Measurements from ENCODE around the gene MPHOSPH9. TPM values are rescaled to one million over a fixed set of nuclear protein-coding genes. Genes with fewer than 3 reads are reported as not detected.

MPHOSPH9 gene
- total and polyA plus RNA-seq, 7 donors: 4.2 to 47.6 (median 17.4) TPM

DNA sequence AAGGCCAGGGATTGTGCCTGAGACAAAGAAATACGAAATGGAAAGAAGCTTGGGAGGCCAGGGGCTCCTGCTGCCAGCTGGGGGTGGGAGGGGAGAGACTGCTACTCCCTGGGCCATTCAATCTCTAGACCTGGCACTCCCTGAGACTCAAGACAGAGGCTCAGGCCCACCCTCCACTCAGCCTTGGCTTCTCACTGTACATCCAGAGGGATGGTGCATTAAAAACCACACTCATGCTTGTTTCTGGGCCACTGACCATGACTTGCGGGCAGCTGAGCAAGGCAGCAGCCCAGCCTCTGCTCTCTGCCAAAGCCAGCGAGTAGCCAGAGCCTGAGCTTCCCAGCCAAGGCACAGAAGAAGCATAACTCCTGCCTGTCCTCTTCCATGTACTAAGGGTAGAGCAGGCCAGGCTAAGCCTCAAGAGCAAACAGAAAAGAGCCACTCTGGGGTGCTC lies 123.6 kb downstream of the MPHOSPH9 start:
- peak overlapping the region in 2 of 4 donors; percentile 17 to 30 for H3K27ac ChIP-seq
- H3K36me3 ChIP-seq: peaks cover 0 to 17% (median 0%) of the 10 kb centered on the region in 4 donors
- DNase-seq: no peak
- intact Hi-C loops (cut with DNase I): no loop called here
- H3K9me3 ChIP-seq: no peaks in the 10 kb centered on the region
- 88 to 95% methylated on average over 3 of the region's 3 CpGs for WGBS, 2 donors
- no peak overlapping the region for H3K4me3 ChIP-seq
- peaks cover 0 to 66% (median 57%) of the 10 kb centered on the region in 4 donors for H3K4me1 ChIP-seq
- TF ChIP-seq POLR2AphosphoS5 (IDR thresholded peaks at IDR 0.05) (no peak), POLR2A (IDR thresholded peaks at IDR 0.05) (no peak), EP300 (IDR thresholded peaks at IDR 0.05) (no peak)
- TF ChIP-seq, protein P1, sequence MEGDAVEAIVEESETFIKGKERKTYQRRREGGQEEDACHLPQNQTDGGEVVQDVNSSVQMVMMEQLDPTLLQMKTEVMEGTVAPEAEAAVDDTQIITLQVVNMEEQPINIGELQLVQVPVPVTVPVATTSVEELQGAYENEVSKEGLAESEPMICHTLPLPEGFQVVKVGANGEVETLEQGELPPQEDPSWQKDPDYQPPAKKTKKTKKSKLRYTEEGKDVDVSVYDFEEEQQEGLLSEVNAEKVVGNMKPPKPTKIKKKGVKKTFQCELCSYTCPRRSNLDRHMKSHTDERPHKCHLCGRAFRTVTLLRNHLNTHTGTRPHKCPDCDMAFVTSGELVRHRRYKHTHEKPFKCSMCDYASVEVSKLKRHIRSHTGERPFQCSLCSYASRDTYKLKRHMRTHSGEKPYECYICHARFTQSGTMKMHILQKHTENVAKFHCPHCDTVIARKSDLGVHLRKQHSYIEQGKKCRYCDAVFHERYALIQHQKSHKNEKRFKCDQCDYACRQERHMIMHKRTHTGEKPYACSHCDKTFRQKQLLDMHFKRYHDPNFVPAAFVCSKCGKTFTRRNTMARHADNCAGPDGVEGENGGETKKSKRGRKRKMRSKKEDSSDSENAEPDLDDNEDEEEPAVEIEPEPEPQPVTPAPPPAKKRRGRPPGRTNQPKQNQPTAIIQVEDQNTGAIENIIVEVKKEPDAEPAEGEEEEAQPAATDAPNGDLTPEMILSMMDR (IDR thresholded peaks at IDR 0.05): no peak
- H3K27me3 ChIP-seq: no peaks in the 10 kb centered on the region

DNA sequence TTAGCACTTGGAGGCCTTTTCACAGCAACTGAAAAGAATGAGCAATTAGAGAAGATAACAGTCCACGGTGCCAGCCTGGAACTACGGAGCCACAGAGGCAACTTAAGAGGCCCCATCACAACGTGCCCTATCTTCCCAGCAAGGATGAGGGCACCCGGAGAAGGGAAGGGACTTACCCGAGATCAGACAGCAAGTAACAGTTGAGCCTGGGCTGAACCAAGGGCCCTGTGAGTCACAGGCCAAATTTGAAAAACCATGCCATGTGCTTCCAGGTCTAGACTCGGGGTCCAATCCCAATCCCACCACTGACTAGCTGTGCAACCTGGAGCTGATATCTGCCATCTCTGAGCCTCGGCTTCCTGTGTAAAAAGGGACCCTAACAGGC lies 124.3 kb downstream of the MPHOSPH9 start:
- WGBS, 2 donors: 91 to 93% methylated on average over 7 of the region's 7 CpGs
- no peaks in the 10 kb centered on the region for H3K9me3 ChIP-seq
- intact Hi-C loops (cut with DNase I): no loop called here
- peaks cover 0 to 60% (median 51%) of the 10 kb centered on the region in 4 donors for H3K4me1 ChIP-seq
- DNase-seq: no peak
- H3K27me3 ChIP-seq: no peaks in the 10 kb centered on the region
- peak overlapping the region in 1 of 4 donors; percentile 30 for H3K27ac ChIP-seq
- no peak overlapping the region for H3K4me3 ChIP-seq
- TF ChIP-seq EP300 (IDR thresholded peaks at IDR 0.05): no peak
- no peak for TF ChIP-seq POLR2A (IDR thresholded peaks at IDR 0.05)
- TF ChIP-seq POLR2AphosphoS5 (IDR thresholded peaks at IDR 0.05): no peak
- TF ChIP-seq, protein P1 (IDR thresholded peaks at IDR 0.05): no peak
- peaks cover 0 to 17% (median 0%) of the 10 kb centered on the region in 4 donors for H3K36me3 ChIP-seq

DNA sequence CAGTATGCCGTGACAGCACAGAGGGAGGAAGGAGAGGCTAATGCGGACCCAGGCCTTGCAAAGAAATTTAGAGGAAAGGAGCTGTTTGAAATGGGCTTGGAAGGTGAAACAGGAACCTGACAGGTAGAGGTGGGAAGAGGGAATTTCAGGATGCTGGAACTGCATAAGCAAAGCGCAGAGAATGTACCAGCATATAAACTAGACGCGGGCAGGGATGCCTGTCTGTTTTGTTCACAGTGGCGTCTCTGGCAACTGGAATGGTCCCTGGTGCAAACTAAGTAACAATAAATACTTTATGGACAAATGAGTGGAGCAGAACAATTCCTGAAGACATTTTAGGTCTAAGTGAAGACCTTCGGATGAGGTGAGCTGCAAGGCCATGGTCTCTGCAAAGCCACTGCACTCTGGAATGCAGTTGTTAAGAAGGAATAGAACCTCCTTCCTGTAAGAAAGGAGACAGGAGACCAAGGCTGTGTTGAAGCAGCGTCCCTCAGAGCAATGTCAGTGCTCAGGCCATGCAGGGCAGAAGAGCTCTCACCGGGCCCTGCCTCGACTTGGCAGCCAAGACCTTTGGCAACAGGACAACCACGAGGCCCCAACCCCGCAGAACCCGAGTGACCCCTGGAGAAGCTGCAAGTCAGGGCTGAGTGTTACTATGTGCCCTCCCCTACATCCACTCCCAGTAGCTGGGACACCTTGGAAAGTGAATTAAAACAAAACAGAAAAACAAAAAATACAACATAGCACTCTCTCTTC lies 124.8 kb downstream of the MPHOSPH9 start:
- intact Hi-C loops (cut with DNase I): no loop called here
- TF ChIP-seq EP300 (IDR thresholded peaks at IDR 0.05) (no peak), POLR2AphosphoS5 (IDR thresholded peaks at IDR 0.05) (no peak), POLR2A (IDR thresholded peaks at IDR 0.05) (no peak)
- TF ChIP-seq, protein P1 (IDR thresholded peaks at IDR 0.05): no peak
- 90 to 94% methylated on average over 13 of the region's 13 CpGs for WGBS, 2 donors
- Histone ChIP-seq H3K27ac (peak overlapping the region in 2 of 4 donors; percentile 12 to 27), H3K27me3 (no peaks in the 10 kb centered on the region), H3K36me3 (peaks cover 0 to 17% (median 0%) of the 10 kb centered on the region in 4 donors), H3K4me3 (no peak overlapping the region), H3K9me3 (no peaks in the 10 kb centered on the region), H3K4me1 (peaks cover 0 to 54% (median 45%) of the 10 kb centered on the region in 4 donors)
- DNase-seq: no peak

DNA sequence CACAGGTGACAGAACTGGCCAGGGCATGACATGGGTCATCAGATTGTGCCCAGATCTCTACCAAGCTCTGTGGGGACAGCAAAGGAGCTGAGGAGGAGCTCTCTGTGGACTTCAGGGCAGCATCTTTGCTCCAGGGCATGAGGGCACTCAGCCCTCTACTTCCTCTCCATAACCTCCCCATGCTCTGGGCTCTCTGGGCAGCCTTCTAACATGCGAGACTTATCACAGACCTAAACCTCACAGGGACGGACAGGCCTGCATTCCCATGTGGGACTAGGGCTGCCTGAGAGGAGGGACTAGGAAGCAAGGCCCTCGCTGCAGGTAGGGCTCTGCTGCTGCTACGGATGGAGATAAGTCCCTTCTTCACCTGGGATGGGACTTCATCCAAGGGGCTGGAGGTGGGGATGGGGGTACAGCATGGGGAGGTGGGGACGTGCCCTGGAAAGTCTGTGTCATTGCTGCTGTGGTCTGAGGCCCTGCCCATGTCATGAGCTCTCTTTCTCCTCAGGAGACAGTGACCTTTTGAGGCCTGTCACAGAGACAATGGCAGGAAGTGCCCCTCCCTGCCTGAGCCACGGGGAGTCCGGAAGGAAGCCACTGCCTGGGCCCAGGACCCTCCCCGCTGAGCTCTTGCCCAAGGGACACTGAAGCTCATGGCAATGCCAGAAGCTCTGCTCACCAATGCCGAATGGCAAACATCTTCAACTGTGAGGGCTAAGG lies 126.1 kb downstream of the MPHOSPH9 start:
- Histone ChIP-seq H3K36me3 (peaks cover 0 to 17% (median 0%) of the 10 kb centered on the region in 4 donors), H3K27ac (peak overlapping the region in 2 of 4 donors; percentile 12 to 19), H3K9me3 (no peaks in the 10 kb centered on the region), H3K27me3 (no peaks in the 10 kb centered on the region), H3K4me3 (no peak overlapping the region), H3K4me1 (peaks cover 0 to 41% (median 33%) of the 10 kb centered on the region in 4 donors)
- 51 to 74% methylated on average over 9 of the region's 9 CpGs for WGBS, 2 donors
- intact Hi-C loops (cut with DNase I): no loop called here
- no peak for TF ChIP-seq POLR2A (IDR thresholded peaks at IDR 0.05)
- TF ChIP-seq, protein P1 (IDR thresholded peaks at IDR 0.05): no peak
- no peak for TF ChIP-seq EP300 (IDR thresholded peaks at IDR 0.05)
- TF ChIP-seq POLR2AphosphoS5 (IDR thresholded peaks at IDR 0.05): no peak
- no peak for DNase-seq

Data from sigmoid colon (tissue), 7 donors.